Vagina (tissue), 2 donors: ENCODE measurements around the gene RPIA.

Experiments
- POLR2A ChIP-seq, 2 donors: fragments of 450-650 bp; IDR thresholded peaks; one replicate each; pipeline ENCODE4 v1.6.1; 2017; ENCODE audit warnings: antibody characterized with exemption in 2 of 2, mild to moderate bottlenecking in 2 of 2, moderate library complexity in 2 of 2
- POLR2AphosphoS5 ChIP-seq, 2 donors: sonication (generic); formaldehyde crosslinking; IDR thresholded peaks; one replicate each; pipeline ENCODE4 v1.9.0; 2017; ENCODE audit warnings: antibody characterized with exemption in 2 of 2, mild to moderate bottlenecking in 2 of 2, low read depth in 1 of 2; ENCODE audit not compliant: insufficient read depth in 1 of 2

- TF ChIP-seq POLR2AphosphoS5 (IDR thresholded peaks at IDR 0.05; ENCODE audit: insufficient read depth in 1 of 2, low read depth in 1 of 2) (no peak), POLR2A (IDR thresholded peaks at IDR 0.05) (no peak)
These were observed 39.8 kb upstream of the RPIA start for GRCh38 chr2:88651646-88652045.
